HG02973 (cell line): ENCODE results near the gene NHSL2.

Experiments used
- ATAC-seq: cut with Tn5 transposase; IDR thresholded peaks from one replicate; pipeline ENCODE4 v1.9.1; 2021; ENCODE audit warnings: moderate library complexity; ENCODE audit not compliant: unreplicated experiment

NHSL2 gene

DNA sequence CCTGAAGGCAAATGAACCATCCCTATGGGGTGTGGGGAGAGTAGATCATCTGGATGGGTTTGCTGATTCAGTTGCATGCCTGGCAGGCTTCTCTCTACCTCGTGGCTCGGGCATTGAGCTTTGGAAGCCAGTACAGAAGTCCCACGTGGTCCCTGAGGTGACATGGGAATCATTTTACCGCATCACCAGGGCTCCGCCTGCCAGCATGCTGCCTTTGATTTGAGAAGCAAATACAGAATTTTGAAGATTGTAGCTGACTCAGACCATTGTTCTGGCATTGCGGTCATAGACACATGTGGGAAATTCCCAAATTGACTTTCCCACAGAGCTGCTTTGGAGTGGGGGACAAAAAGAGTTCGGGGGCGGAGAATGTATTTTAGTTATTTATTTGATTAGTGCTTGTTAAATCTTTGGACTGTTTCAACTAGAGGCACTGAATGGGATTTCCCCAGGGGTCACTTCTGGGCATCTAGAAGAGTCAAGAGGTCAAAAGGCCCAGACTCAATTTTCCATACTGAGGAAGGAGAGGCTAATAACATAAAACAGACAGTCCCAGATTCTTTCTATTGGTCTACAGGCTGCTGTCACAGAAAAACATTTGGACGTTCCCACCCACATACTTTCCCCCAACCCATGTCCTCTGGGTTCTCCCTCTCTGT, 79.3 kb downstream of the NHSL2 start:
- no peak for ATAC-seq

DNA sequence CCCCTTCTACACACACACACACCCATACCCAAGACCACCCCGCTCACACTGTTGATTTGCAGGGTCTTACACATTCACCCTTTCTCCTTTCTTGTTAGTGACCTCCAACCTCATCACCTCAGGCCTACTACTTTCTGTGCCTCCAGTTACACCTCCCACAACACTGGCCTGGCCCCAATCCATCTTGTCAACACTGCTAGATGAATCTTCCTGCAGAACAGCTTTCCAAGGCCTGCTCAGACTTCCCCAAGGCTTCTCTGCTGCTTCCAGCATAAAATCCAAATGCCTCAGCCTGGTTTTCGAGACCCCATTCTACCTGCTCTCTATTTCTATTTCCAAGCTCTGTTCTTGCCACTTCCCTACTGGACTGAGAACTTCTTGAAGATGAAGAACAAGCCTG, 79.9 kb downstream of the NHSL2 start:
- ATAC-seq: no peak

DNA sequence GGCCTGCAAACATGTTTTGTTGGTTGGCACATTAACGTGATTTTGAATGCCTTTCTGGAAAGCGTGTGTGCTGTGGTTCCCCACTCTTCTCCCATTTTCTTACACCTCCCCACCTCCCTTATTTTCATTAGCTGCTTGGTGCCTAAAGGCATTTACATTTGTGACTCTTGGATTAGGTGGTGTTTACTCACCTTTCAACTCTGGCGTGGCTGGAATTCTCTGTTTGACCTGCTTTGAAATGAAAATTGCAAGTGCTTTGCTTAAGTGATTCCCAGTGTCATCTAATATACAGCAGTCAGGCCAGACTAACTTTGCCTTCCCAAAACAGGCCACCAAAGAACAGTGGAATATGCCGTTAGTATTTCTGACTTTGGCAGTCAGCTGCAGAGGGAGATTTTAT, 80.5 kb downstream of the NHSL2 start:
- ATAC-seq: no peak

DNA sequence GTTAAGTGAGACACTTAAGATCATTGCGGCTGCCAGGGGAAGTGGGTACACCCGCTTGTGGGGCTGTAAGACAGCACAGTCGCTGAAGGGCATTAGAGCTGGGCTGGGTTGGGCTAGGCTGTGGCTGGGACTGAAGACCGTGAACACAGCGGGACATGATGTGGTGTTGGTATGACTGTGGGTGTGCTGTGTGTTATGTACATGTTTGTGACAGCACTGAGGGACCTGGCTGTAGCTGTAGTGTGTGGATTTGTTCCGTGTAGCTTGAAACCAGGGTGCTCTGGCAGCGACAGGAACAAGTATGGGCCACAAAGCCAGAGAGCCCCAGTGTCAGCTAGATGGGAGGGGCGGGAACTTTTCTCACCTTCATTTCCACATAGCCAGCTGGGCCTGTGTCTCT, 82.1 kb downstream of the NHSL2 start:
- no peak for ATAC-seq

DNA sequence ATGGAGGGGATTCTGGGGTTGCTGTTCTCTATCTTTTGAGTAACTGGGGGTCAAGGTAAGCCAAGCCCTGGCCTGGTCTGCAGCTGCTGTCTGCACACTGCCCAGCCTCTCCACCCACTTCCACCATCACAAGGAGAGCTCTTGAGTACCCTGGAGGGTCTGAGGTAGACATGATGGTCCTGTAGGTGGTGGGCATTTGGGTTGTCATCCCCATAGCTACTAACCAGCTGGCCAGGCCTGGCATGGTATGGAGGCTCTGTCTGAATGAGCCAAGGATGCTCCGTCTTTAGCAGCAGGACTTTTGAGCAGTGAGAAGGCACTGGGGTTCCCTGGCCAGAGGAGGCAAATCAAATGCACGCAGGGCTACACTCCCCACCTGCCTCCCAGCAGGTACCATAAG, 82.7 kb downstream of the NHSL2 start:
- no peak for ATAC-seq

DNA sequence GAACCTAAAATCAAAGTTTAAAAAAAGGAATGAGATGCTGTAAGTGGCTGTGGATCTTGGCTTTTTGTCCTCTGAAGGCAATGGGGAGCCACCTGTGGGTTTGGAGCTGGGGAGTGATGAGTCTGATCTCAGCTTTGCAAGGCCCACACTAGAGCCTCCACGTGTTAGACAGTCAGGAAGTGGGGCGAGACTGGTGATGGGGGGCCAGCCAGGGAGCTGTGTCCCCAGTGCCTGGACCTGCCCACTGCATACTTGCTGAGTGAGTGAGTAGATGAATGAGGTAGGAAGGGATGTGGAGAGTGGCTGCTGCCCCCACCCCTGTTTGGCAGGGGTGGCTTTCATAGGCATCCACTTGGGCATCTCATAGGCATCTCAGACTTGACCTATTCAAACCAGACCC, 84.0 kb downstream of the NHSL2 start:
- ATAC-seq: no peak

DNA sequence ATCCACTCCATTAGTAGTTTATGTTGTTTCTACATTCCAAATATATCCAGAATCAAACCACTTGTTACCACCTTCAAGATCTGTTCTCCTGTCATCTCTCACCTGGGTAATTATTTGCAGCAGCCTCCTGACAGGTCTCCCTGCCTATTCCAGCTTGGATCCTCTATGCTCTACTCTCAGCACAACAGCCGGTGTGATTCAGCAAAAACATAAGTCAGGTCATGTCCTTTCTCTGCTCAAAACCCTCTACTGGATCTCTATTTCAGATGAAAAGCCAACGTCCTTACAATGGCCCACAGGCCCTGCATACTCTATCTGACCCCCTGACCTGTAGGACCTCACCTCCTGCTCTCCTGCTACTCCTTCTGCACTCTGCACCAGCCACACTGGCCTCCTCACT, 84.5 kb downstream of the NHSL2 start:
- ATAC-seq: no peak

DNA sequence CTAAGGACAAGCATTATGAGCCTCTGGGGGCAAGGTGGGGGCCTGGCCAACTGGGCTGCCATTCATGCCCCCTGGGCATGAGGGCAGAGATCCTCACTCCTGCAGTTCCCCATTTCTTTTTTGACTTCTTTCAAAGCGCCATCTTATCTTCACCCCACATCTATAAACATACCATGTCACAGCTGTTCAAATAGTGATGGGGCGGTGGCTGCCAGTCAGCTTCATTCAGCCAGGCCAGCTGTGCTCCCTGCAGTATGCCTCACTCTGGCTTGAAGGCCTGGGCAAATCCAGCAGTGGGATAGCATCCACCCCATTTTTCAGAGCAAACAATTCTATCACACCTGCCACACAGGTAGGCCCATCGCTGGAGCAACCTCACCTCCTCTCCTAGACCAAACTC, 85.5 kb downstream of the NHSL2 start:
- no peak for ATAC-seq

DNA sequence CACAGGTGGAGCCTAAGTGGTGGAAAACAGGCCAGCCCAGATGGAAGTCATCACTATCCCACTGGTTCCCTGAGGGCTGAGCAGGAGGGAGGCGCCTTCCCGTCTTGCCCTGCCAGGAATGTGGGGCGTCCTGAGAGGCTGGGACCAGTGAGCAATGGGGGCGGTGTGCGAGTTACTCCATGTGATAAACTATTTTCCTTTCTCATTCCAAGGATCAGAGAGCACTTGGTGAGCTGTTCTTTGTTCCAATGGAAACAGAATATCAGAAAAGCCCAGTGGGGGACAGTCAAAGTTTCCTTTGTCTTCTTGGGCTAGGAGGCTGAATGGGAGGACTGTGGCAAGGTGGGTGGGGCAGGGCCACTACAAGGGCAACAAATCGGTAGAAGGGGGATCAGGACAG, 86.2 kb downstream of the NHSL2 start:
- no peak for ATAC-seq

DNA sequence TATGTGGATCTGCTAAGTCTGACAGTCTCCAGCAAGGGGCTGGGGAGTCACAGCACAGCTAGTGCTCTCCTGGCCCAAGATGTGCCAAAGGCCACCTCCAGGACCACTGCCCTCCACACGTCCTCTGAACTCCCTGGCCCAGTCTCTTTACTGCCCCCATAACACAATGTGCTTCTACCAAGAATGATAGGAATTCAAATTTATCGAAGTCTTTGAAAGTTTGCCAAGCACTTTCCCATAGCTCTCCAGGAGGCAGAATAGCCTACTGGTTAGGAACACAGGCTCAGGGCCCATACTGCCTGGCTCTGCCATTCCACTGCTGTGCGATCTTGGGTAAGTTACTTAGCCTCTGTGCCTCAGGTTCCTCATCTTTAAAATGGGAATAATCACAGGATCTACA, 86.7 kb downstream of the NHSL2 start:
- no peak for ATAC-seq

DNA sequence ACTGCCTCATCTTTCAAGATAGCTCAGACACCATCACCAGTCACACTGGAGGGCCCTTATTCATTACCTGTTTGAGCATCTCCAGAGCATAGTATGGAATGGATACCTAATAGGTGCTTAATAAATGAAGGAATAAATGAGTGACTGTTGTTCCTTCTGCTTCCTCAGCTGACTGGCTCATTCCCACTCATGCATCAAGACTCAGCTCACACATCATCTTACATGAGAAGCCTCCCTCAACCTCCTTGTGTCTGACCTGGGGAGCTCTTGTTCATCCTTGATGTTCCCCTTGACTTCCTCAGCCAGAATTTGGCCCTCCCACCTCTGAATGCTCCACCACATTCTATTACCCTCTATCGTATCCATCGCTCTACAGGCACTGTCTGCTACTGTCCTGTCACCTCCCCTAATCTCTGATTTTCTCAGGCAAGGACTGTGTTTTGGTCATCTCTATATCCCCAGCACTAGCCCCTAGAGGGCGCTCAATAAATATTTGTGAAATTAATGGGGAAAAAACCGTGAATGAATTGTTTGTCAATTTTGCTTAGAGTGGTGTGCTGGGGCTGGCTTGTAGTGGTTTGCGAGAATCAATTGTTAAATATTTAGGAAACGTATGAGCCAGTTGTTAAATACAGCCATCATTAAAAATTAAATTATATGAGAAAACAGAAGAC, 88.3 kb downstream of the NHSL2 start:
- no peak for ATAC-seq

DNA sequence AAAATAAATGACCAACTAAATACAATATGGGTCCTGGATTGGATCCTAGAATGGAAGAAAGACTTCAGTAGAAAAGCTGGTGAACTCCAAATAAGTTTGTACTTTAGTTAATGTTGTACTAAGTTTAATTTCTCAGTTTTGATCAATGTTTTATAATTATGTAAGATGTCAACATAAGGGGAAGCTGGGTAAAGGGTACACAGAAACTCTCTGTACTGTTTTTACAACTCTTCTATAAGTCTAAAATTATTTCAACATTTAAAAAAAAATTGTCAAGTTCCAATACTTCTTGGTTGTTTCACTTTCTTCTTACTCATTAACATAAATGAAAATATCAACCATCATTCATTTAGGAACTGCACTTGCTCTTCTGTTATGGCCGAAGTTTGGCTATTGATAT, 88.9 kb downstream of the NHSL2 start:
- no peak for ATAC-seq

DNA sequence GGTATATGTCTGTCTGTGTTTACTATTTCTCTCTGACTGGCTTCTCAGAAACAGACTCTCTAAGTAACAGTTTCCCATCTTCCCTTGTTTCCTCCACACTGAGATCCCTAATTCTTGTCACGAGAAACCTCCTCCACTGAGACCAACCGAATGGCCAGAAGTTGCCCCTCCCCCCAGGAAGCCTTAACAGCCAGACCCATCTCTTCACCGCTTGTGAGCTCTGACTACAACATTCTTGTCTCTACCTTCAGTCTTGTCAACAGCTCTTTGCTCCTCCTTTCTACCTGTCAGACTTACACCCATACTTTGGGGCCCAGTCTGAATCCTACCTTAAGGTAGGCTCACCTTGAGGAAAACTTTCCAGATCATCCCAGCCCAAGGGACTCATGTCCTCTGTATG, 90.8 kb downstream of the NHSL2 start:
- ATAC-seq: no peak

DNA sequence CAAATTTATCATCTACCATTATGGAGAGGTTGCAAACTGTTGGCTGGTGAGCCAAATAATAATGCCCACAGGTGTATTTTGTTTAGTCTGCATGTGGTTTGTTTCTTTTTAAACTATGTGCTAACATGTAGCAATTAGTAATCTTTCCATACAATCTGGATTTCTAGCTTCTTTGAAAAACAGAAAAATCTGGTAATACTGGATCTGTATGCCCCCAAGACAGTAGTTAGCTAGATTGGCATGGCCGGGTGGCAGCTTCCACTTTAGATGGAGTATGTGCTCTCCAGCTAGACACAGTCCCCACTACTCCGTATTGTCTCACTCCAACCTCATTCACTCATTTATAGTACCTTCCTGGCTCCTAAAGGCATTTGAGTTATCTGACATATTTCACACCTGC, 91.3 kb downstream of the NHSL2 start:
- ATAC-seq: no peak

DNA sequence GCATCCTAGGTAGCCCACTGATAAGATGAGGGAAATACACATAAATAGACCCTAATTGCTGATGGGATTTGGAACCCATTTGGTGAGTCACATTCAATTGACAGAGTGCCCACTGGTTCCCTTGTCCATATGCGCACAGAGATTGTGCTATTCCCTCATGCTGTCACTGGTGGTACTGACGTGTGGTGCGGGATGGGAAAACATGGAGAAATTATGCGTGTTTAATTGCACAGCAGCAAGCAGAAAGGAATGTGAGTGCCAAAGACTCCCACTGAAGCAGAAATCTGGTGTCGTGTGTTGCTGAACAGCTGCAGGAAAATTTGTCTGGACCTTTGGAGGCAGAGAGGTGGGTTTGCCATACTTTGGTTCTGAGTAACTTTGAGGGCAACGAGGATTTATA, 92.2 kb downstream of the NHSL2 start:
- ATAC-seq: no peak

DNA sequence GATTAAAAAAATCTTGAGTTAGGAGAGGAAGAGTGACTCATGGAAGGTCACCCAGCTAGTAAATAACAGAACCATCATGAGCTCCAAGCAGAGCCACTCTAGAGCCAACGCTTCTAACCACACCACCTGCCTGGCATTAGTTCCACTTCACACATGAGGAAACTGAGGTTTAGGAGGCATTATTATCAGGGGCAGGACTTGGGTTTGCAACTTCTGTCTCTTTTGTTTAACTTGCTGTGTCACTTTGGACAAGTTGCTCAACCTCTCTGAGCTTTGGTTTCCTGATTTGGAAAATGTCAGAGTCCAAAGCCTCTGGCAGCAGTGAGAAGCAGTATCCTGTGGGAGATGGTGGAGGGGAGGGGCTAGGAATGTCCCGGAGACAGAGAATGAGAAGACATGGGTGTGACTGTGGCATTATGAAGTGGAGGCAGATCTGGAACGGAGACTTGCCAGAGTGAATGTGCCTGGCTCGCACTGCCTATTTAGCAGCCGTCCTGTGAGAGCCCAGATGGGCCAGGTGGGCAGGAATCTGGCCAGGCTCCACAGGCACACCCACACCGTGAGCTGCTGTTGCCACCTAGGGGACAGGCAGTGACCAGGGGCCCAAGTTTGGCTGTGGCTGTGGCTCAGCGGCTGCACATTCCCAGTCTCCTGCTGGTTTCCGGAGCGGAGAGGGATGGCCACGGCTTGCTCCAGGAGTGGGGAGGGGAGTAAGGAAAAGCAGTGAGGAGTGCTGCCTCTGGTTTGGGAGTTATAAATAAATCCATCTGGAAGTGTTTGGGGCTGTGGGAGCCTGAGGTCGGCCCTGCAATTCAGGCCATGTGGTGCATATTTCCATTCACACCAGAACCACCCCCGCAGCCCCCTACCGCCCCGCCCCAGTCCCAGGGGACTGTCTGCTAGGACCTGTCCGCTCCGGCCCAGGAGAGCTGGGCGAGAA, 93.4 kb downstream of the NHSL2 start:
- no peak for ATAC-seq

DNA sequence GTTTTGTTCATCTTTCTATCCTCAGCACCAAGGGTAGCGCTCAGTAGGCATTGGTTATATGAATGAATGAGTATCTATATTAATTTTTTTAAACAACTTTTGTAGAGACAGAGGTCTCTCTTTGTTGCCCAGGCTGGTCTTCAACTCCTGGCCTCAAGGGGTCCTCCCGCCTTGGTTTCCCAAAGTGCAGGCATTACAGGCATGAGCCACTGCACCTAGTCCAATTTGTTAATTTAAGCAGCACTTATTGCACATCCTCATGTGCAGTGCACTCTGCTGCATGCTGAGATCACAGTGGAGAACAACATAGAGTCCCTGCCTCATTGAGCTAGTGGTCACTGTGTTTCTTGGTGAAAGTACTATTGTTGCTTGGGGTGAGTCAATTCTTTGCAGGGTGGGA, 94.4 kb downstream of the NHSL2 start:
- no peak for ATAC-seq

DNA sequence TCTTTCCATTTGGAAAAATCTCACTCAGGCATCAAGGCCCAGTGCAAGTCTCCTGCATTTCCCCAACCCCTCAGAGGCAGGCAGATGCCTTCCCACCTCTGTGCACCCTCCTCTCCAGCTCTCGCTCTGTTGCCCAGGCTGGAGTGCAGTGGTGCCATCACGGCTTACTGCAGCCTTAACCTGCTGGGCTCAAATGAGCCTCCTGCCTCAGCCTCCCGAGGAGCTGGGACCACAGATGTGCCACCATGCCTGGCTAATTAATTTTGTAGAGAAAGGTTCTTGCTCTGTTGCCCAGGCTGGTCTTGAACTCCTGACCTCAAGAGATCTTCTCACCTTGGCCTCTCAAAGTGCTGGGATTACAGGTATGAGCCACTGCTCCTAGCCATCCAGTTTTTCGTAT, 95.8 kb downstream of the NHSL2 start:
- ATAC-seq: no peak

DNA sequence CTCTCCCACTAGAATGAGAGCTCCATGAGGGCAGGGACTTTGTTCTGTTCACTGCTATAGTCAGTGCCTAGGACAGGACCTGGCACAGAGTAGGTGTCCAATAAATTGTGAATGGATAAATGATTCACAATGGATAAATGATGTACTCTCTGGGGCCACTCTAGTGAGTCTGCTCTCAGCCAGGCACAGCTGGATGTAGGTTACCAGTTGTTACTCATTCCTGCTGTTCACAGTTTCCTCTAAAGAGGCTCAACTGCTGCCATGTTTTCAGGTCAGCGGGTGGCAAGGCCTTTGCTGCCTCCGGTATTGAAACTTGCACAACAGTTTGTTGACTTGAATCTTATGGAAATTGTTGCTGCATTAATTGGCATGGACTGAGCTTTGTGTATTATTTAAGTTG, 99.1 kb downstream of the NHSL2 start:
- ATAC-seq: no peak

DNA sequence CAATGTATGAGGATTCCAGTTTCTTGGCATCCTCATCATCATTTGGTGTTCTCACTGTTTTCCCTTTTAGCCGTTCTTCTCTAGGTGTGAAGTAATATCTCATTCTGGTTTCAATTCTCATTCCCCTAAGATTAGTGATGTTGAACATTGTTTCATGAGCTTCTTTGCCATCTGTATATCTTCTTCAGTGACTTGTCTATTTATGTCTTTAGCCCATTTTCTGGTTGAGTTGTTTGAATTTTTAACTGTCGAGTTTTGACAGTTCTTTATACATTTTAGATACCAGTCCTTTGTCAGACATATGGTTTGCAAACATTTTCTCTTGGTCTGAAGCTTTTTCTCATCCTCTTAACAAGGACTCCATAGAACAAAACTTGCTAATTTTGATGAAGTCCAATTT, 101.1 kb downstream of the NHSL2 start:
- ATAC-seq: no peak

DNA sequence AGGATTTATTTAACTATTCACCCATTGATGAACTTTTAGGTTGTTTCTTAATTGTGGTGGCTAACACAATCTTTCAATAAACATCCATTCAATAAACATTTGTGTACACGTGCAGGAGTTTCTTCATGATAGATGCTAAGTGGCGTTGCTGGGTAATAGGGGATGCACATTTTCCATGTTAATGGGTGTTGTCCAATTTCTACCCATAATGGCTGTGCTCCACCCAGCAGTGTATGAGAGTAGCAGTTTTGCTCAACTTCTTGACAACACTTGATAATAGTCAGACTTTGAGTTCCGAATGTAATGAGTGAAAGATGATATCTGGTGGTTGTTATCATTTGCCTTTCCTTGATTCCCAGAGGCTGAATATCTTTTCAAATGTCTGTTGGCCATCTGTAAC, 104.7 kb downstream of the NHSL2 start:
- ATAC-seq: no peak
